H1 (cell line): ENCODE data around the gene PDLIM4. TPM values are rescaled to one million over a fixed set of nuclear protein-coding genes. Genes with fewer than 3 reads are reported as not detected.

Experiments used
- EGR1 ChIP-seq: IDR thresholded peaks from 2 replicates; pipeline ENCODE4 v1.6.1; 2011; ENCODE audit warnings: low read depth, low read length, borderline replicate concordance
- RXRA ChIP-seq: IDR thresholded peaks from 2 replicates; pipeline ENCODE4 v1.6.1; 2011; ENCODE audit warnings: low read depth, mild to moderate bottlenecking, low read length, moderate library complexity; ENCODE audit not compliant: insufficient read depth
- polyA plus RNA-seq, 7 experiments: library from polyadenylated mRNA; depleted of rRNA in 3 of 7; stranded (reverse) in 5 of 7; unstranded in 2 of 7; fragments of >200 nt in 5 of 7; fragments of 200-250 nt in 2 of 7; gene quantifications; 1 replicate in 5 of 7; 2 replicates in 1 of 7; 4 replicates in 1 of 7; pipeline versions ENCODE4 v1.2.1 to v1.2.3, GENCODE V29; 2011 to 2013; ENCODE audit warnings: missing spikeins in 2 of 7, mixed read lengths in 2 of 7
- total RNA-seq: library from RNA; stranded (reverse); fragmentation: NEBNext Ultra II Directional; extraction: Animal tissue kit (Norgen Biotek cat#: 25700); gene quantifications from 2 replicates; pipeline ENCODE4 v1.2.1, GENCODE V29; 2021

PDLIM4 gene
- total and polyA plus RNA-seq, 2 of the 8 experiments (the other 6 are each of a cell fraction or from before 2014, with no cell fraction given) = 10.7 to 29.1 TPM

DNA sequence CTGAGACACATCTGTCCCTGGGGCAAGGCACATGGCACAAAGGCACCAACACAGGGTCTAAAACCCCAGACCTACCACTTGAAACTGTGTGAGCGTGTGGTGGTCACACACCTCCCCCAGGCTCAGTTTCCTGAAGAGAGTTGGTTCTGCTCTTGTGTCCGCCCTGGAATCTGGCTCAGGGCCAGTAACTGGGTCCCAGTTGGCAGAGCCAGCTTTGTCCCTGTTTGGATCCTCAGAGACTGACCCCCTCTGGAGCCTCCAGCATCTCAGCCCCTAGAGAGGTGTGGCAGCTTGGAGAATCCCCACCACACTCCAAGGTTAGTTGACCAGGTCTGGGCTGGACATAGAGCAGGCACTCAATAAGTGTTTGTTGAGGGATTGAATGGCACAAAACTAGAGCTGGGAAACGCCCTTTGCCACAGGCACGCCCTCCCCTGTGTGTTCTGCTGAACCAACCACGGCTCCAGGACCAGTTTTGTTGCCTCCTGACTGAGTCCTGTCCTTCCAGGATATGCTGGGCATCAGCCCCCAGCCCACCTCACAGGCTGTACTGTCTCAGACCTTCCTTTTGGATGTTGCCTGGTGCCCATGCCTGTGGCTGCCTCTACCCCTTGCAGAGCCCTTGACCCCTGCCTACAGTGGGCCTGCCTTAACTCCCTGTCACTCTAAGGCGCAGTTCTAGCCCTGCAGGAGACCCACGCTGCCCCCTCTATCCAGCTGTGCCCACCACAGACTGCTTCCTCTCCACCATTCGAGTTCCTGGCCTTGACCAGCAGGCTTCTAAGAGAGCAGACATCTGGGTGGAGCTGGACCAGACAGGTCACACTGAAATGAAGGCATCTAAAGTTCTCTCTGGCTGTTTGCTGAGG is 3.8 kb upstream of the PDLIM4 start (continued):
- TF ChIP-seq RXRA (no peak), EGR1 (no peak)
